ENCODE results near the gene PRKAR1B. TPM values are rescaled to one million over a fixed set of nuclear protein-coding genes. Genes with fewer than 3 reads are reported as not detected.

PRKAR1B gene
- total RNA-seq, 1 experiment from 2014 or later = 43.3 TPM

- no peak for TF ChIP-seq CTCF (conservative IDR thresholded peaks at IDR 0.05)
- Histone ChIP-seq H2BK120ac (ENCODE audit: low read depth, low read length, poor library complexity, severe bottlenecking) (no peak overlapping the region), H3K23me2 (ENCODE audit: insufficient read length, low read depth, low read length, poor library complexity, severe bottlenecking) (peaks cover 18% of the 10 kb centered on the region), H3K27ac (ENCODE audit: insufficient read length, low read depth, low read length) (no peak overlapping the region), H3K56ac (ENCODE audit: insufficient read length, low read depth, low read length) (no peak overlapping the region), H2BK12ac (ENCODE audit: insufficient read length, low read depth, low read length) (no peak overlapping the region), H4K91ac (ENCODE audit: insufficient read length, low read depth, low read length) (no peak overlapping the region), H2BK20ac (ENCODE audit: low read depth, low read length, poor library complexity, severe bottlenecking) (no peak overlapping the region), H3K23ac (ENCODE audit: insufficient read length, low read depth, low read length) (no peak overlapping the region), H3K79me1 (ENCODE audit: insufficient read depth, low read depth, low read length, poor library complexity, severe bottlenecking) (peaks cover 5% of the 10 kb centered on the region), H2AFZ (ENCODE audit: low read length) (no peak overlapping the region), H4K5ac (ENCODE audit: insufficient read length, low read depth, low read length) (no peak overlapping the region), H3K9ac (ENCODE audit: extremely low read depth, insufficient read length, low read length) (no peak overlapping the region), H3K4ac (ENCODE audit: low read depth, low read length) (no peak overlapping the region), H3K4me2 (ENCODE audit: insufficient read depth, insufficient read length, low read length) (peak overlapping the region; percentile 48), H3K14ac (ENCODE audit: insufficient read depth, low read length) (no peak overlapping the region), H3K27me3 (ENCODE audit: insufficient read depth, low read length) (no peaks in the 10 kb centered on the region), H4K20me1 (ENCODE audit: control insufficient read depth, insufficient read depth, insufficient read length) (no peaks in the 10 kb centered on the region), H3K79me2 (ENCODE audit: insufficient read depth, low read length) (peaks cover 6% of the 10 kb centered on the region; the same call in 1 of the 2 replicates), H3K18ac (ENCODE audit: insufficient read length, low read depth, low read length) (no peak overlapping the region), H2BK15ac (ENCODE audit: low read depth, low read length) (no peak overlapping the region), H2AK5ac (ENCODE audit: insufficient read length, low read length) (no peak overlapping the region), H4K8ac (replicated peaks; ENCODE audit: insufficient read length, low read depth, low read length) (no peak overlapping the region), H3T11ph (ENCODE audit: low read length) (no peak overlapping the region), H2BK5ac (ENCODE audit: insufficient read length, low read length) (no peak overlapping the region), H3K9me3 (ENCODE audit: control insufficient read depth, low read depth, low read length) (no peaks in the 10 kb centered on the region), H3K4me1 (ENCODE audit: insufficient read depth, low read length) (peaks cover 6% of the 10 kb centered on the region; the same call in 1 of the 2 replicates)
- peaks cover 24% of the 10 kb centered on the region for H3K27me3 Mint-ChIP-seq (ENCODE audit: low read depth)
- H3K27ac Mint-ChIP-seq = peak overlapping the region in 2 of 3 experiments; percentile 86 to 91; a peak in 6 of 7 replicates
- DNase-seq = peak; percentile 73
- WGBS (ENCODE audit: extremely low coverage, insufficient read length, low lambda C conversion rate) = no CpG with 5 or more reads among the region's 25 CpGs
- H3K9me3 Mint-ChIP-seq = no peaks in the 10 kb centered on the region; a peak in 1 of 5 replicates
- H3K36me3 Mint-ChIP-seq (ENCODE audit: insufficient read depth in 1 of 3, low read depth in 3 of 3) = peaks cover under 1 to 6% (median 5%) of the 10 kb centered on the region in 3 experiments; a peak in 6 of 7 replicates
- H3K4me1 Mint-ChIP-seq = peaks cover 33 to 39% of the 10 kb centered on the region in 2 experiments
- peak overlapping the region; percentile 58 to 77 for H3K4me3 Mint-ChIP-seq
These were observed 212.2 kb downstream of the PRKAR1B start for GRCh38 chr7:514651-515598.
